Nephron (organoid): ENCODE data around the gene DNM1.

Source experiments
- H3K27ac Mint-ChIP-seq, 3 experiments: 2 replicates each; pipeline ENCODE4 v1.8.0; 2020; ENCODE audit warnings: mixed read lengths in 3 of 3, mild to moderate bottlenecking in 2 of 3, moderate library complexity in 1 of 3
- H3K27me3 Mint-ChIP-seq: 2 replicates; pipeline ENCODE4 v1.8.0; 2021; ENCODE audit warnings: low read depth, mild to moderate bottlenecking, moderate library complexity, mixed read lengths
- H3K36me3 Mint-ChIP-seq: 2 replicates; pipeline ENCODE4 v1.8.0; 2020; ENCODE audit warnings: low read depth, mixed read lengths
- H3K4me1 Mint-ChIP-seq: 2 replicates; pipeline ENCODE4 v1.8.0; 2020; ENCODE audit warnings: mixed read lengths
- H3K4me3 Mint-ChIP-seq, 3 experiments: 2 replicates each; pipeline ENCODE4 v1.8.0; 2020; ENCODE audit warnings: mild to moderate bottlenecking in 3 of 3, mixed read lengths in 3 of 3, moderate library complexity in 2 of 3
- H3K9me3 Mint-ChIP-seq: 2 replicates; pipeline ENCODE4 v1.8.0; 2020; ENCODE audit warnings: mixed read lengths
- TF ChIP-seq, protein P1 (sequence below), 3 experiments: fragments of 200-600 bp; sonication (generic); IDR thresholded peaks; one replicate each; pipeline ENCODE4 v1.5.0; 2021; ENCODE audit warnings: antibody characterized with exemption in 3 of 3; ENCODE audit not compliant: unreplicated experiment in 3 of 3

The DNM1 gene

DNA sequence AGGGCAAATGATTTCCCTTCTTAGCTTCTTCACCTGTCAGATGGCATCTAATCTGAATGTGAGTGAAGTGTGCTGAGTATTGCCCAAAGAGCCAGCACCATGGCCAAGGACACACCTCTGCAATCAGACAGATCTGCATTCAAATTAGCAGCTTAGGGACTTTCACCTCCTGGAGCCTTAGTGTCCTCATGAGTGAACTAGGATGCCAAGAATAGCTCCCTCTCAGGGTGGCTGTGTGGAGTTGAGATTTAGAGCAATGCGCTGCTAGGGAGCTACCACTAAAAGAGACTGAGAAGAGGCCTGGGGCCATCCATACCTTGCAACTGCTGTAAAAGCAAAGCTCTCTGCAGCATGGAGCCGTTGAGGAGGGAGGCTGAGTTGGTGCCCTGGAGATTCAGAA is 13.2 kb upstream of the DNM1 start:
- H3K27me3 Mint-ChIP-seq = no peaks in the 10 kb centered on the region
- H3K36me3 Mint-ChIP-seq = peaks cover 34% of the 10 kb centered on the region
- H3K9me3 Mint-ChIP-seq = no peaks in the 10 kb centered on the region
- peaks cover 9% of the 10 kb centered on the region for H3K4me1 Mint-ChIP-seq
- peak overlapping the region; percentile 92 to 100 (median 100) for H3K4me3 Mint-ChIP-seq
- peak overlapping the region; percentile 77 to 92 (median 81) for H3K27ac Mint-ChIP-seq
- TF ChIP-seq, protein P1, sequence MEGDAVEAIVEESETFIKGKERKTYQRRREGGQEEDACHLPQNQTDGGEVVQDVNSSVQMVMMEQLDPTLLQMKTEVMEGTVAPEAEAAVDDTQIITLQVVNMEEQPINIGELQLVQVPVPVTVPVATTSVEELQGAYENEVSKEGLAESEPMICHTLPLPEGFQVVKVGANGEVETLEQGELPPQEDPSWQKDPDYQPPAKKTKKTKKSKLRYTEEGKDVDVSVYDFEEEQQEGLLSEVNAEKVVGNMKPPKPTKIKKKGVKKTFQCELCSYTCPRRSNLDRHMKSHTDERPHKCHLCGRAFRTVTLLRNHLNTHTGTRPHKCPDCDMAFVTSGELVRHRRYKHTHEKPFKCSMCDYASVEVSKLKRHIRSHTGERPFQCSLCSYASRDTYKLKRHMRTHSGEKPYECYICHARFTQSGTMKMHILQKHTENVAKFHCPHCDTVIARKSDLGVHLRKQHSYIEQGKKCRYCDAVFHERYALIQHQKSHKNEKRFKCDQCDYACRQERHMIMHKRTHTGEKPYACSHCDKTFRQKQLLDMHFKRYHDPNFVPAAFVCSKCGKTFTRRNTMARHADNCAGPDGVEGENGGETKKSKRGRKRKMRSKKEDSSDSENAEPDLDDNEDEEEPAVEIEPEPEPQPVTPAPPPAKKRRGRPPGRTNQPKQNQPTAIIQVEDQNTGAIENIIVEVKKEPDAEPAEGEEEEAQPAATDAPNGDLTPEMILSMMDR (IDR thresholded peaks at IDR 0.05; ENCODE audit: unreplicated experiment in 3 of 3) = no peak

DNA sequence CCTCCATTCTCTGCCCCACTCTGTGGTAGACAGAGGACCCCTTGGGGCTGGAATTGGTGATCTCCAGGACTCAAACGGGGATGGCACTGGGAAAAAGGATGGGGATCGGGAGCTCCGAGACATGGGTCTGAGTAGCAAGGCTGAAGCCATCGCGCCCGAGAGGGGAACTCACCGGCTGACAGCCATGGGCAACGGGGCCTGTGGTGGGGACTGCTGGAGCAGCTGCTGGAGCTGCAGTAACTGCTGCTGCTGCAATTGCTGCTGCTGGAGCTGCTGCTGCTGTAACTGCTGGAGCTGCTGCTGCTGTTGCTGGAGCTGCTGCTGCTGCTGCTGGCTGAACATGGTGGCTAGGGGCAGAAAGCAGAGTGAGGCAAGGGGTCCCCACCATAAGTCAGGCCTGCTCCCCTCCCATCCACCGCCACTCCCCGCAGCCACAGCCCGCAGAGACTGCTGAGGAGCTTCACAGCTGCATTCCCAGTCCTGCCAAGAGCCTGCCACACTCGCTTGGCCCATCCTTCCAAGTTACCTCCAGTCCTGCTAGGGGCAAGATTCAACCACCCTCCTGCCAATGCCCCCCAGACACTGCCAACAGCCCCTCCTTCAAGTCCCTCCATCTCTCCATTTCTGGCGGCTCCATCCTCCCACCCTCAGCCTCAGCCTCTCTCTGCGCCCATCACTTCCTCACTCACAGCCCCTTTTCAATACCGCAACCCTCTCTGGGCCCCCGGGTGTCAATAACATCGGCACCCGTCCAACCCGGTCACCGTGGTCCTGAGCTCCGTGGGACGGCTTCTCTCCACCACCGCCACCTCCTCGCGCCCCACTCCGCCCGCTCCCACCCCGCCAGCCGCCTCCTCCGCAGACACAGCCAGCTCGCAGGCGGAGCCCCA is 12.4 kb upstream of the DNM1 start:
- TF ChIP-seq, protein P1 (IDR thresholded peaks at IDR 0.05; ENCODE audit: unreplicated experiment in 3 of 3) = no peak
- H3K27ac Mint-ChIP-seq = peak overlapping the region; percentile 85 to 96 (median 94)
- H3K9me3 Mint-ChIP-seq = no peaks in the 10 kb centered on the region
- peak overlapping the region; percentile 92 to 100 (median 100) for H3K4me3 Mint-ChIP-seq
- peaks cover 9% of the 10 kb centered on the region for H3K4me1 Mint-ChIP-seq
- no peaks in the 10 kb centered on the region for H3K27me3 Mint-ChIP-seq
- H3K36me3 Mint-ChIP-seq = peaks cover 31% of the 10 kb centered on the region

DNA sequence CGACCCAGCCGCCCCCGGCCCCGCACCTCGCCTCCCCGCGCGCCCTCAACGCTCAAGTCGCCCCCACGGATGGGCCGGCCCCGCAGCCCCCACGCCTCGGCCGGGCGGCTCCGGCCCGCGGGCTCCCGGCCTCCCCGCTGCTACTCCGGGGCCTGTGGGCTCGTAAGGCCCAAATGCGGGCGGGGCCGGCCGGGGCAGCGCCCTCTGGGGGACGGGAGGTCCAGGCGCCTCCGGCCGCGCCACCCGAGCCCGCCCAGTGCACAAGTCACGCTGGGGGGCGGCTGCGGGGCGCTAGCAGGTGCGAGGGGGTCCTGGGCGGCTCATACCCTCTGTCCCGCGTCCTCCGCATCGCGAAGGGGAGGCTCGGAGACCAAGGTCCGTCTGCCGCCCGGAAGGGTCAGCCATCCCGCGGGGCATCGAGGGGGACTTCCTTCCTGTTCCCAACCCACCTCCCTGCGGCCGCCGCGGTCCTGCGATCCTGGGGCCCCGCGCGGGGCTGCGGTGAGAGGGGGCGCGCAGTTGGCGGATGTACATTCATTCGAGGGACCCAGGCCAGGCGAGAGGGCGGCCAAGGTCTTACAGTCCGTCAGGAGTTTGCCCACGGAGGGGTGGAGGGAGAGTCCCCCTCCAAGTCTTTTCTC is 11.7 kb upstream of the DNM1 start, which contains the start of gene CIZ1:
Gene CIZ1 (minus strand): TSS at position 167 of the 641 bp plus-strand sequence. CDS start 715 bp downstream, outside the sequence.
- H3K36me3 Mint-ChIP-seq = peaks cover 27% of the 10 kb centered on the region
- no peaks in the 10 kb centered on the region for H3K27me3 Mint-ChIP-seq
- no peaks in the 10 kb centered on the region for H3K9me3 Mint-ChIP-seq
- H3K4me3 Mint-ChIP-seq = peak within 1 kb of the TSS; percentile 95 to 100 (median 100)
- peak within 1 kb of the TSS; percentile 94 to 98 (median 97) for H3K27ac Mint-ChIP-seq
- TF ChIP-seq, protein P1 (IDR thresholded peaks at IDR 0.05; ENCODE audit: unreplicated experiment in 3 of 3) = peak; percentile 84 to 88 (median 85)
- peaks cover 9% of the 10 kb centered on the region for H3K4me1 Mint-ChIP-seq

DNA sequence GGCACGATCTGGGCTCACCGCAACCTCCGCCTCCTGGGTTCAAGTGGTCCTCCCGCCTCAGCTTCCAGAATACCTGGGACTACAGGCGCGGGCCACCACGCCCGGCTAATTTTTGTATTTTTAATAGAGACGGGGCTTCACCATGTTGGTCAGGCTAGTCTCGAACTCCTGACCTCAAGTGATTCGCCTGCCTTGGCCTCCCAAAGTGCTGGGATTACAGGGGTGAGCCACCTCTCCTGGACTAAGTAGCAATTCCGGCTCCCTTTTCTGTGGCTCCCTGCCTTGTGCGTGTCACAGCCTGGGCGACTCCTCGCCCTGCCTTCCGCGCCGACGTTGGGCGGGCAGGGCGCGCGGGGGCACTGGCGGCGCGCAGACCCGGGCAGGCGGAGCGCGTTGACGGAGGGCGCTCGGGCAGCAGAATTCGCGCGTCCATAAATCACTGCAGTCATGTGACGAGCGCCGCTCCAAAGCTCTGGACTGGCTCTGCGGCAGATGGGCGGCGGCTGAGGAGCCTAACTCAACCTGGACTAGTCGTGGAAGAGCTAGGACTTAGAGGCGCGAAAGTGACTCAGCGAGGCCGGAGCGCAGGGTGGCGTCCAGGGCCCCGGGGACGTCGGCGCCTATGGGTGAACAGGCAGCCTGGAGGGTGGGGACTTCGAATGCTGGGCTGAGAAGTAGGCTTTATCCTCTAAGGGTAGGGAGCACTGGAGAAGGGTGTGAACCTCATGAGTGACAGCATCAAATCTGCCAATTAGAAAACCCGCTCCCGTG is 10.4 kb upstream of the DNM1 start:
- Mint-ChIP-seq H3K4me1 (peaks cover 9% of the 10 kb centered on the region), H3K36me3 (peaks cover 17% of the 10 kb centered on the region), H3K4me3 (peak overlapping the region; percentile 31 to 54 (median 53)), H3K27me3 (no peaks in the 10 kb centered on the region), H3K9me3 (no peaks in the 10 kb centered on the region), H3K27ac (no peak overlapping the region)
- TF ChIP-seq, protein P1 (IDR thresholded peaks at IDR 0.05; ENCODE audit: unreplicated experiment in 3 of 3) = no peak

DNA sequence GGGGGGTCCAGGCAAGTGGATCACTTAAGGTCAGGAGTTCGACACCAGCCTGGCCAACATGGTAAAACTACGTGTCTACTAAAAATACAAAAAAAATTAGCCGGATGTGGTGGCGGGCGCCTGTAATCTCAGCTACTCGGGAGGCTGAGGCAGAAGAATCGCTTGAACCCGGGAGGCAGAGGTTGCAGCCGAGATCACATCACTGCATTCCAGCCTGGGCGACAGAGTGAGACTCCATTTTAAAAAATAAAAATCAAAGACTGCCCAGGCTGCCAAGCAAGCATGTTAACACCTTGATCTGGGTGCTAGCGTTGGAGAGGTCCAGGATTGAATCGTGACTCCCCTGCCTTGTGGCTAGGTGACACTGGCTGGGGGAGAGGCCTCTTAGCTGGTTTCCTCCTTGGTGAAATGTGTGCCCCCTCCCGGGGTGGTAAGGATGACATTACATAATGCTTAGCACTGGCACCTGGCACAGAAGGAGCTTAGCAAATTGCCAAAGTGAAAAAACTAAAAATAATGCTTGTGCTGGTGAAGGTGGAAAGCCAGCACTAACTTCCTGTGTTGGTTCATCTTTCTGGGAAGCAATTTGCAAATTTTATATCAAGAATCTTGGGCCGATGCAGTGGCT is 9.6 kb upstream of the DNM1 start:
- Mint-ChIP-seq H3K27ac (no peak overlapping the region), H3K4me1 (peaks cover 9% of the 10 kb centered on the region), H3K27me3 (no peaks in the 10 kb centered on the region), H3K9me3 (no peaks in the 10 kb centered on the region), H3K36me3 (peaks cover 11% of the 10 kb centered on the region), H3K4me3 (peak overlapping the region; percentile 37 to 67 (median 65))
- TF ChIP-seq, protein P1 (IDR thresholded peaks at IDR 0.05; ENCODE audit: unreplicated experiment in 3 of 3) = no peak
